DOHH2 (cell line): ENCODE results near the gene PXN.

Experiments
- H3F3A ChIP-seq: fragments of 200-600 bp; sonication (generic), shearing (Covaris generic); 2 replicates; pipeline ENCODE4 v1.6.0; 2016; ENCODE audit warnings: antibody characterized with exemption, mild to moderate bottlenecking; ENCODE audit not compliant: control insufficient read depth, insufficient read depth
- H3K27ac ChIP-seq: fragments of 200-600 bp; sonication (generic); 2 replicates; pipeline ENCODE4 v1.5.1; 2014; ENCODE audit warnings: low read depth, mild to moderate bottlenecking, low read length, moderate library complexity
- H3K27me3 ChIP-seq: fragments of 200-600 bp; sonication (generic); 2 replicates; pipeline ENCODE4 v1.6.1; 2014; ENCODE audit warnings: mild to moderate bottlenecking, low read length, mixed read lengths; ENCODE audit not compliant: control insufficient read depth
- H3K36me3 ChIP-seq: fragments of 200-600 bp; sonication (generic); 2 replicates; pipeline ENCODE4 v1.6.1; 2014; ENCODE audit warnings: mild to moderate bottlenecking, low read length, moderate library complexity, mixed read lengths; ENCODE audit not compliant: control insufficient read depth
- H3K4me1 ChIP-seq: fragments of 200-600 bp; sonication (generic); 2 replicates; pipeline ENCODE4 v1.6.1; 2014; ENCODE audit warnings: mild to moderate bottlenecking, low read length, mixed read lengths; ENCODE audit not compliant: control insufficient read depth
- H3K4me2 ChIP-seq: fragments of 200-600 bp; sonication (generic); 2 replicates; pipeline ENCODE4 v1.6.0; 2014; ENCODE audit warnings: mild to moderate bottlenecking, low read length, moderate library complexity
- H3K4me3 ChIP-seq: fragments of 200-600 bp; sonication (generic); 2 replicates; pipeline ENCODE4 v1.5.1; 2014; ENCODE audit warnings: mild to moderate bottlenecking, low read length, mixed read lengths
- H3K79me2 ChIP-seq: fragments of 200-600 bp; sonication (generic); 2 replicates; pipeline ENCODE4 v1.6.1; 2014; ENCODE audit warnings: mild to moderate bottlenecking, low read length, mixed read lengths; ENCODE audit not compliant: control insufficient read depth
- H3K9me2 ChIP-seq: fragments of 200-600 bp; sonication (generic); replicated peaks from 2 replicates; pipeline ENCODE4 v1.6.1; 2014; ENCODE audit warnings: mild to moderate bottlenecking, low read length, mixed read lengths; ENCODE audit not compliant: control insufficient read depth
- H3K9me3 ChIP-seq: fragments of 200-600 bp; sonication (generic); 2 replicates; pipeline ENCODE4 v1.6.1; 2014; ENCODE audit warnings: antibody characterized with exemption, low read length, mixed read lengths; ENCODE audit not compliant: control insufficient read depth, insufficient read depth
- H4K20me1 ChIP-seq: fragments of 200-600 bp; sonication (generic); 2 replicates; pipeline ENCODE4 v1.6.0; 2014; ENCODE audit warnings: low read depth, mild to moderate bottlenecking, antibody characterized with exemption, low read length, moderate library complexity; ENCODE audit not compliant: control insufficient read depth, insufficient read depth
- EZH2phosphoT487 ChIP-seq: fragments of 200-600 bp; sonication (generic); IDR thresholded peaks from 2 replicates; pipeline ENCODE4 v1.6.1; 2017; ENCODE audit warnings: borderline replicate concordance, mild to moderate bottlenecking, antibody characterized with exemption, low read length, moderate library complexity, mixed read lengths
- TF ChIP-seq, protein P1 (sequence below): fragments of 200-600 bp; sonication (generic); IDR thresholded peaks from one replicate; pipeline ENCODE4 v1.5.1; 2014; ENCODE audit warnings: antibody characterized with exemption, mild to moderate bottlenecking, low read depth, low read length; ENCODE audit not compliant: poor library complexity, severe bottlenecking

The PXN gene

DNA sequence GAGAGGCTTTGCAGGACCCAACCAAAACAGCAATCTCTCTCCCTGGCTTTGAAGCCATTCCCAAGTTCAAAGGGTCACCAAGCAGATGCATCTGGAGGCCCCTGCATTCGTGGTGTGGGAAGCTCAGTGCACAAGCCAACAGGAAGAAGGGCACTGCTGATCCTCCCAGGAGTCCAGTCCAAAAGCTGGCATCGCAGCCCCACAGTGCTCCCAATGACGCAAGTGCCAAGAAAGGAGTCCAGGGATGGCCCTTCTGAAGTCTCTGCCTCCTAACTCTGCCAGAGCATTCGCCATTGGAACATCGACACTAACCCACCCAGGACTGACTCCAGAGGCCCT lies 25.1 kb downstream of the PXN start:
- H3K4me2 ChIP-seq: no peak overlapping the region
- no peaks in the 10 kb centered on the region for H3F3A ChIP-seq
- H3K4me1 ChIP-seq: no peaks in the 10 kb centered on the region
- H3K27ac ChIP-seq: no peak overlapping the region
- H3K9me3 ChIP-seq: no peaks in the 10 kb centered on the region
- H3K79me2 ChIP-seq: no peaks in the 10 kb centered on the region
- H4K20me1 ChIP-seq: no peaks in the 10 kb centered on the region
- H3K36me3 ChIP-seq: no peaks in the 10 kb centered on the region
- TF ChIP-seq, protein P1, sequence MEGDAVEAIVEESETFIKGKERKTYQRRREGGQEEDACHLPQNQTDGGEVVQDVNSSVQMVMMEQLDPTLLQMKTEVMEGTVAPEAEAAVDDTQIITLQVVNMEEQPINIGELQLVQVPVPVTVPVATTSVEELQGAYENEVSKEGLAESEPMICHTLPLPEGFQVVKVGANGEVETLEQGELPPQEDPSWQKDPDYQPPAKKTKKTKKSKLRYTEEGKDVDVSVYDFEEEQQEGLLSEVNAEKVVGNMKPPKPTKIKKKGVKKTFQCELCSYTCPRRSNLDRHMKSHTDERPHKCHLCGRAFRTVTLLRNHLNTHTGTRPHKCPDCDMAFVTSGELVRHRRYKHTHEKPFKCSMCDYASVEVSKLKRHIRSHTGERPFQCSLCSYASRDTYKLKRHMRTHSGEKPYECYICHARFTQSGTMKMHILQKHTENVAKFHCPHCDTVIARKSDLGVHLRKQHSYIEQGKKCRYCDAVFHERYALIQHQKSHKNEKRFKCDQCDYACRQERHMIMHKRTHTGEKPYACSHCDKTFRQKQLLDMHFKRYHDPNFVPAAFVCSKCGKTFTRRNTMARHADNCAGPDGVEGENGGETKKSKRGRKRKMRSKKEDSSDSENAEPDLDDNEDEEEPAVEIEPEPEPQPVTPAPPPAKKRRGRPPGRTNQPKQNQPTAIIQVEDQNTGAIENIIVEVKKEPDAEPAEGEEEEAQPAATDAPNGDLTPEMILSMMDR: no peak
- TF ChIP-seq EZH2phosphoT487: no peak
- no peaks in the 10 kb centered on the region for H3K27me3 ChIP-seq
- H3K9me2 ChIP-seq: no peaks in the 10 kb centered on the region
- no peak overlapping the region for H3K4me3 ChIP-seq

DNA sequence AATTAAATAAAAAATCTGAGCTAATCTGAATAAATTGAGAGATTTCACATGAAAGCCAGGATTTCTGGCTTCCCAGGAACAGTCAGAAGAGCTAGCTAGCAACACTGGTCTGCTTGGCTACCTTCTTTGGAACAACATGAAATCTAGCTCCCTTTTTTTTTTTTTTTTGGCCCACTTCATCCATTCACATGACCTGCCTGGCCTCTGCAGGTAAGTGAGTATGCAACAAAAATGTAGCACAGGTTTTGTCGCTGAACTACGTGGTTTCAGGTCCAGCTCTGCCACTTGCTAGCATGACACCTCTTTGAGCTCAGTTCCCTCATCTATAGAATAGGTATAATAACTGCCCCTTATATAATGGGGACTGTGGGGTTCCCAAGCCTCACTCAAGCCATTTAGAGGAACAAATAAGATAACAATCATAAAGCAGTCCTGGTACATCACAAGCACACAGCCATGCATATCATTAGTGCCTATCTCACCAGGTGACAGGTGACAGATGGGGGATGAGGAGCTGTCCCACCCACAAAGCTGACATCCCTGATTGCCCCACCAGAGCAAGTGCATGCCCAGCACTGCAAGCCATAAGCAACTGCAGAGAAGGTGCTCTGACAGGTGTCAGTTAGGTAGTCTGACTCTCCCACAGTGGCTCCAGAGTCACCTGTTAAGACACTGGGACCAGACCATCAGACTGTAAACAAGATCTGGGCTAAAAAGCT lies 25.6 kb downstream of the PXN start:
- H3K4me3 ChIP-seq: no peak overlapping the region
- H3K9me2 ChIP-seq: no peaks in the 10 kb centered on the region
- H4K20me1 ChIP-seq: no peaks in the 10 kb centered on the region
- no peaks in the 10 kb centered on the region for H3F3A ChIP-seq
- H3K36me3 ChIP-seq: no peaks in the 10 kb centered on the region
- H3K27me3 ChIP-seq: no peaks in the 10 kb centered on the region
- no peaks in the 10 kb centered on the region for H3K9me3 ChIP-seq
- H3K4me1 ChIP-seq: peaks cover 2% of the 10 kb centered on the region
- no peaks in the 10 kb centered on the region for H3K79me2 ChIP-seq
- H3K4me2 ChIP-seq: no peak overlapping the region
- no peak overlapping the region for H3K27ac ChIP-seq
- TF ChIP-seq, protein P1: no peak
- no peak for TF ChIP-seq EZH2phosphoT487

DNA sequence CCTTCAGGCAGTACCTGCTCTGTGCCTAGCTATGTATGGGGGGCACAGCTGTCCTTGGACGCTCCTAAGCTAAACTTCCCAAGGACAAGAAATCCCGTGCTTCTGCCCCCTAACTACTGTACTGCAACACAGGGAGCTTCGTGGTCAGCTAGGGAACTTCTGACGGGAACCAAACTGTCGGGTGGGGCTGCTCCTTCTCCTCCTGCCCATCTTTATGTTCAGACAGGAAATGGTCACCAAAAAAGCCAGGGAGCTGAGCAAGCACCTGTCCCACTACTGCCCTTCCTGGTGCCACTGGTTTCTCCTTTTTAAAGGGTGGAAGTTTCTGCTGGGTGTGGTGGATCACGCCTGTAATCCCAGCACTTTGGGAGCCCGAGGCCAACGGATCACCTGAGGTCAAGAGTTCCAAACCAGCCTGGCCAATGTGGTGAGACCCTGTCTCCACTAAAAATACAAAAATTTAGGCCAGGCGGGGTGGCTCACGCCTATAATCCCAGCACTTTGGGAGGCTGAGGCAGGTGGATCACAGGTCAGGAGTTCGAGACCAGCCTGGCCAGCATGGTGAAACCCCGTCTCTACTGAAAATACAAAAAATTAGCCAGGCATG lies 26.6 kb downstream of the PXN start:
- Histone ChIP-seq H3K4me2 (no peak overlapping the region), H3K4me1 (peaks cover 8% of the 10 kb centered on the region)

More for the DNA sequence above, 26.6 kb downstream of the PXN start:
- no peak overlapping the region for H3K4me3 ChIP-seq
- no peaks in the 10 kb centered on the region for H4K20me1 ChIP-seq
- no peak for TF ChIP-seq EZH2phosphoT487
- TF ChIP-seq, protein P1: no peak
- H3K27me3 ChIP-seq: no peaks in the 10 kb centered on the region
- no peak overlapping the region for H3K27ac ChIP-seq
- H3K9me2 ChIP-seq: no peaks in the 10 kb centered on the region
- no peaks in the 10 kb centered on the region for H3K9me3 ChIP-seq
- no peaks in the 10 kb centered on the region for H3F3A ChIP-seq
- no peaks in the 10 kb centered on the region for H3K79me2 ChIP-seq
- no peaks in the 10 kb centered on the region for H3K36me3 ChIP-seq
